WERI-Rb-1 (cell line): ENCODE measurements around the gene VSX1.

Experiments
- DNase-seq: peaks from one replicate; pipeline ENCODE4 v3.0.0-alpha.2; 2020
- H3K27ac ChIP-seq: fragments of 250-450 bp; sonication (Bioruptor Pico); 2 replicates; pipeline ENCODE4 v1.5.1; 2020; ENCODE audit warnings: mild to moderate bottlenecking, moderate library complexity
- H3K27me3 ChIP-seq: fragments of 250-450 bp; sonication (Bioruptor Pico); 2 replicates; pipeline ENCODE4 v1.5.1; 2021; ENCODE audit warnings: mild to moderate bottlenecking, low read depth, moderate library complexity; ENCODE audit not compliant: insufficient read depth, severe bottlenecking
- H3K36me3 ChIP-seq: fragments of 250-450 bp; sonication (Bioruptor Pico); 2 replicates; pipeline ENCODE4 v1.5.1; 2020; ENCODE audit warnings: mild to moderate bottlenecking, moderate library complexity
- H3K4me3 ChIP-seq: 2 replicates; pipeline ENCODE4 v1.5.1; 2011; ENCODE audit warnings: low read depth, mild to moderate bottlenecking, control low read depth, low read length
- H3K9me3 ChIP-seq: fragments of 250-450 bp; sonication (Bioruptor Pico); 2 replicates; pipeline ENCODE4 v1.5.1; 2021; ENCODE audit warnings: mild to moderate bottlenecking, moderate library complexity; ENCODE audit not compliant: severe bottlenecking
- CTCF ChIP-seq: IDR thresholded peaks from 2 replicates; pipeline ENCODE4 v1.5.1; 2011; ENCODE audit warnings: low read depth, mild to moderate bottlenecking, control low read depth, inconsistent platforms, low read length

Gene VSX1

GRCh38 chr20:25116739-25117458, 35.0 kb upstream of the VSX1 start:
- H3K9me3 ChIP-seq = no peaks in the 10 kb centered on the region
- no peak overlapping the region for H3K4me3 ChIP-seq
- peak; percentile 40 for DNase-seq
- peak overlapping the region; percentile 23 for H3K27ac ChIP-seq
- H3K36me3 ChIP-seq = no peaks in the 10 kb centered on the region
- H3K27me3 ChIP-seq = no peaks in the 10 kb centered on the region
- TF ChIP-seq CTCF = no peak

GRCh38 chr20:25103526-25103925, 21.6 kb upstream of the VSX1 start:
- H3K36me3 ChIP-seq = no peaks in the 10 kb centered on the region
- no peak overlapping the region for H3K4me3 ChIP-seq
- no peaks in the 10 kb centered on the region for H3K27me3 ChIP-seq
- H3K9me3 ChIP-seq = no peaks in the 10 kb centered on the region
- TF ChIP-seq CTCF = no peak
- no peak overlapping the region for H3K27ac ChIP-seq
- no peak for DNase-seq

- no peak overlapping the region for H3K27ac ChIP-seq
- H3K9me3 ChIP-seq = no peaks in the 10 kb centered on the region
- H3K27me3 ChIP-seq = no peaks in the 10 kb centered on the region
- no peak for DNase-seq
- H3K4me3 ChIP-seq = no peak overlapping the region
- TF ChIP-seq CTCF = no peak
- H3K36me3 ChIP-seq = no peaks in the 10 kb centered on the region
Observed at GRCh38 chr20:25100914-25101313, 19.0 kb upstream of the VSX1 start.

- Histone ChIP-seq H3K9me3 (no peaks in the 10 kb centered on the region), H3K27ac (no peak overlapping the region), H3K36me3 (no peaks in the 10 kb centered on the region), H3K27me3 (no peaks in the 10 kb centered on the region), H3K4me3 (no peak overlapping the region)
- no peak for DNase-seq
- TF ChIP-seq CTCF = no peak
Observed at GRCh38 chr20:25099601-25100140, 17.7 kb upstream of the VSX1 start.

- H3K27ac ChIP-seq = no peak overlapping the region
- DNase-seq = no peak
- TF ChIP-seq CTCF = no peak
- no peaks in the 10 kb centered on the region for H3K27me3 ChIP-seq
- no peaks in the 10 kb centered on the region for H3K9me3 ChIP-seq
- no peaks in the 10 kb centered on the region for H3K36me3 ChIP-seq
- H3K4me3 ChIP-seq = no peak overlapping the region
Observed at GRCh38 chr20:25097498-25097897, 15.6 kb upstream of the VSX1 start.
